Aorta (tissue), 5 donors: Measurements from ENCODE around the gene DRC1. TPM values are rescaled to one million over a fixed set of nuclear protein-coding genes. Genes with fewer than 3 reads are reported as not detected.

Experiments used
- ATAC-seq: fragments of 200-7000 bp; cut with Tn5 transposase; one replicate; pipeline ENCODE4 v1.9.1; 2022; ENCODE audit warnings: moderate library complexity; ENCODE audit not compliant: low FRiP score
- DNase-seq, 2 donors: peaks; one replicate each; pipeline ENCODE4 v3.0.0-alpha.2; 2020
- H3K27ac ChIP-seq, 2 donors: one replicate each; pipeline ENCODE4 v1.5.1; 2013; ENCODE audit warnings: low read length in 2 of 2, mild to moderate bottlenecking in 2 of 2, moderate library complexity in 2 of 2, control low read depth in 1 of 2, inconsistent platforms in 1 of 2, low read depth in 1 of 2
- H3K27me3 ChIP-seq, 2 donors: one replicate each; pipeline ENCODE4 v1.6.1; 2013; ENCODE audit warnings: control low read depth in 1 of 2, low read length in 1 of 2, mild to moderate bottlenecking in 1 of 2, moderate library complexity in 1 of 2; ENCODE audit not compliant: insufficient read depth in 2 of 2, control insufficient read depth in 1 of 2
- H3K36me3 ChIP-seq, 2 donors: one replicate each; pipeline ENCODE4 v1.6.1; 2013; ENCODE audit warnings: control low read depth in 1 of 2, low read length in 1 of 2, mild to moderate bottlenecking in 1 of 2; ENCODE audit not compliant: insufficient read depth in 2 of 2, control insufficient read depth in 1 of 2
- H3K4me1 ChIP-seq, 2 donors: one replicate each; pipeline ENCODE4 v1.6.1; 2013; ENCODE audit warnings: low read length in 2 of 2, control low read depth in 1 of 2, mild to moderate bottlenecking in 1 of 2, moderate library complexity in 1 of 2; ENCODE audit not compliant: insufficient read depth in 2 of 2, control insufficient read depth in 1 of 2
- H3K4me3 ChIP-seq, 2 donors: one replicate each; pipeline ENCODE4 v1.5.1; 2013; ENCODE audit warnings: low read length in 2 of 2, control low read depth in 1 of 2, mild to moderate bottlenecking in 1 of 2
- H3K9me3 ChIP-seq: one replicate; pipeline ENCODE4 v1.6.1; 2013; ENCODE audit warnings: mild to moderate bottlenecking, low read length; ENCODE audit not compliant: control insufficient read depth
- WGBS, 2 donors: extraction: QIAGEN DNeasy Blood & Tissue Kit; methylation state at CpG; one replicate each; pipeline ENCODE4 v1.1.7; 2013; 5-methylcytosine and 5-hydroxymethylcytosine counted together
- intact Hi-C, 2 donors: fragments of 100-400 bp; cut with DNase I; formaldehyde crosslinking; loops; one replicate each; pipeline versions ENCODE4 v1.14.2 to v1.15.0; 2022
- polyA plus RNA-seq, 2 donors: library from polyadenylated mRNA; stranded (reverse); fragments of 200-250 nt; gene quantifications; one replicate each; pipeline ENCODE4 v1.2.3, GENCODE V29; 2013
- total RNA-seq, 2 donors: library from RNA; stranded (reverse); fragmentation: NEBNext Ultra II Directional; extraction: Animal tissue kit (Norgen Biotek cat#: 25700); gene quantifications; one replicate each; pipeline ENCODE4 v1.2.1, GENCODE V29; 2021
- donor health status: healthy with polysubstance abuse.
- donor health status: Bipolar disorder and iron deficiency.
- donor health status: DM: no; HTN: no; CAD: no.
- donor health status: DM: no; HTN: no; CAD: no.
- donor health status: DM: yes; HTN: yes; CAD: no.

Gene DRC1
- total and polyA plus RNA-seq, 4 donors, result 0.51 TPM; not detected in 3

DNA sequence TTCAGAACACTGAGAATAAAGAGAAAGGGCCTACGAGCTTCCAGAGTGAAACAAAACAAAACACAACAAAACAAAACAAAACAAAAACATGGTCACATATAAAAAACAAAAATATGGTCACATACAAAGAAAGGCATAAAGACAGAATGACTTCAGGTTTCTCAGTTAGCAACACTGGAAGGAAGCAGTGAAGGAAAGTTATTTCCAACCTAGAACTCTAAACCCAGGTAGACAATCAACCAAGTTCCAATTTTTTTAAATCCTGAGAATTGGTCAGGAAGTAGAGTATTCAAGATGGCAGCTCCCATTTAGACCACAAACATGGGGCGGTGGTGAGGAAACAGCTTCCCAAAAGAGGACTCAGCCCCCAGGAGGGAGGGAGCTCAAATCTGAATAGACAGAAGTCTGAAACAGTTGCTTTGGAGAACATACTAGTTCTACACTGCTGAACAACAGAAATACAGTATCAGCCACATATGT lies 9.1 kb downstream of the DRC1 start:
- intact Hi-C loops, result no loop called here

DNA sequence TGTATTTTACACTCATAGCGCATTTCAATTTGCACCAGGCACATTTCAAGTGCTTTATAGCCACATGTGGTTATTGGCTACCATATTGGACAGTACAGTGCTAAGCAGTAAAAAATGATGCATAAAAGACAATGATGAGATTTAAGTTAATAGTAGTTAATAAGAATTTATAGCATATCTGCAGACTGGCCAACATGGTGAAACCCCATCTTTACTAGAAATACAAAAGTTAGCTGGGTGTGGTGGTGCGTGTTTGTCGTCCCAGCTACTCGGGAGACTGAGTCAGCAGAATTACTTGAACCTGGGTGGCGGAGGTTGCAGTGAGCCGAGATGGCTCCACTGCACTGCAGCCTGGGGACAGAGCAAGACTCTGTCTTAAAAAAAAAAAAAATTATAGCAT lies 9.7 kb downstream of the DRC1 start:
- intact Hi-C loops, result no loop called here
- no peaks in the 10 kb centered on the region for H3K4me1 ChIP-seq
- H3K27me3 ChIP-seq, result no peaks in the 10 kb centered on the region
- no peaks in the 10 kb centered on the region for H3K9me3 ChIP-seq
- H3K27ac ChIP-seq, result no peak overlapping the region
- no peaks in the 10 kb centered on the region for H3K36me3 ChIP-seq
- 93 to 94% methylated on average over 6 of the region's 6 CpGs for WGBS, 2 donors
- H3K4me3 ChIP-seq, result no peak overlapping the region
- DNase-seq (no peak), ATAC-seq (no peak)

More for the DNA sequence above, 9.1 kb downstream of the DRC1 start:
- ATAC-seq, result no peak
- Histone ChIP-seq H3K27ac (no peak overlapping the region), H3K4me1 (no peaks in the 10 kb centered on the region), H3K4me3 (no peak overlapping the region), H3K27me3 (no peaks in the 10 kb centered on the region), H3K36me3 (no peaks in the 10 kb centered on the region), H3K9me3 (no peaks in the 10 kb centered on the region)
- DNase-seq, result no peak
- 87 to 93% methylated on average over 2 of the region's 2 CpGs for WGBS, 2 donors

DNA sequence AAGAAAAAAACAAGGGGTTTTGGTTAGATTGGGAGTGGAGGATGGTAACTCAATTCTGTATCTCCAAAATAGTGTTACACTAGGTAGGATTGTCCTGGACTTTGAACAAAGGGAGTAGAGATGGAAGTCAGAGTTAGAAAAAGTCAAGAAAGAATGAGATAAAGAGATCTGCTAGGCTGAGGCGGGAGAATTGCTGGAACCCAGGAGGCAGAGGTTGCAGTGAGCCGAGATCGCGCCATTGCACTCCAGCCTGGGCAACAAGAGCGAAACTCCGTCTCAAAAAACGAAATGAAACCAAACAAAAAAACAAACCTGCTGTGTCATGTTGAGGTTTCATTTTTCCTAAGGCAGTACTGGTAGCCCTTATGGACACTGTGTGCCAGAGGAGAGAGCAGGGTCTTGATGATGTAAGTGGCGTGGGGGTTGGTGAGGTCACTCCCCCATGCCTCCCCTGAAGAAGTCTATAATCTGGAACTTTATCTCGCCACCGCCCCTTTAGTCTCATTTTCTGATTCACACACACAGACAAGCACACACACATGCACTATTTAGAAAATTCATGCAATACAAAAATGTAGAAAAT lies 10.5 kb downstream of the DRC1 start:
- Histone ChIP-seq H3K9me3 (no peaks in the 10 kb centered on the region), H3K4me3 (no peak overlapping the region), H3K27me3 (no peaks in the 10 kb centered on the region), H3K36me3 (no peaks in the 10 kb centered on the region), H3K4me1 (no peaks in the 10 kb centered on the region), H3K27ac (no peak overlapping the region)
- DNase-seq (no peak), ATAC-seq (no peak)
- WGBS, 2 donors, result 69 to 77% methylated on average over 10 of the region's 10 CpGs
- intact Hi-C loops, result no loop called here

DNA sequence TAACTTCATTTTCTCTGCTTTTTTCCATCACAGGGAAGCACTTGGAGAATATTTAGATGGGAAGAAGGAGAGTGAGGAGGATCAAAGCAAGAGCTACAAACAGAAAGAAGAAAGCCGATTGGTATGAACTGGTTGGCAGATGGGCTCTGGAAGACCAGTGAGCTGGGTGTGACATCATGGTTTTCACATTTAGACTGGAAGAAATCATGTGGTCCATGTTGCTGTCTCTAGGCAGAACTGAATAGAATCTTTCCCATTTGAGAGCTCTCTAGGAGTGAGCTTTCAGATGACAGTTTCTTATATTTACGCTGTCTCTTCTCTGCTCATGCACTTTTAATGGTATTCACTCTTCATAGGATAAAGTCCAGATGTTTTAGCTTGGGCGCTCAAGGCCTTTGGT lies 12.6 kb downstream of the DRC1 start:
- H3K4me1 ChIP-seq, result no peaks in the 10 kb centered on the region
- no peak for ATAC-seq
- 92 to 94% methylated on average over 3 of the region's 3 CpGs for WGBS, 2 donors

DNA sequence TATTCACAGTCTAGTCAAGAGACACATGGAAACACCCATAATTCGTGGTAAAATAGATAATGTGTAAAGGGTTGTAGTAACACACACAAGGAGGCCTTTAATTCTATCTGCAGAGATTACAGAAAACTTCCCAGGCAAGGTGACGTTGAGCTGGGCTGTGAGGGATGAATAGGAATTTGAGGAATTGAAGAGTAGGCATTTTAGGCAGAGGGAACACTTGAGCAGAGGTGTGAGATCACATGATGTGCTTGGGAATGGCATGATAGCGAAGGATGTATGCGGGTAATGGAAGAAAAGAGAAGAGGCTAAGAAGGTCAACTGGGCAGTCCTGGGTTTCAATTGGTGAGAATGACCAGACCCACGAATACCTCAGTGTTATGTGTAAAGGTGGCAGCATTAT lies 20.2 kb downstream of the DRC1 start:
- H3K9me3 ChIP-seq, result no peaks in the 10 kb centered on the region
- H3K4me1 ChIP-seq, result no peaks in the 10 kb centered on the region
- peaks cover 0 to 2% of the 10 kb centered on the region in 2 donors for H3K27me3 ChIP-seq
- WGBS, 2 donors, result 83 to 88% methylated on average over 5 of the region's 5 CpGs
- no peak for DNase-seq
- no peak overlapping the region for H3K4me3 ChIP-seq
- ATAC-seq, result no peak
- H3K36me3 ChIP-seq, result no peaks in the 10 kb centered on the region
- intact Hi-C loops, result no loop called here
- no peak overlapping the region for H3K27ac ChIP-seq

More for the DNA sequence above, 12.6 kb downstream of the DRC1 start:
- H3K36me3 ChIP-seq, result no peaks in the 10 kb centered on the region
- no peak overlapping the region for H3K4me3 ChIP-seq
- no peaks in the 10 kb centered on the region for H3K27me3 ChIP-seq
- intact Hi-C loops, result no loop called here
- no peaks in the 10 kb centered on the region for H3K9me3 ChIP-seq
- no peak for DNase-seq
- no peak overlapping the region for H3K27ac ChIP-seq

DNA sequence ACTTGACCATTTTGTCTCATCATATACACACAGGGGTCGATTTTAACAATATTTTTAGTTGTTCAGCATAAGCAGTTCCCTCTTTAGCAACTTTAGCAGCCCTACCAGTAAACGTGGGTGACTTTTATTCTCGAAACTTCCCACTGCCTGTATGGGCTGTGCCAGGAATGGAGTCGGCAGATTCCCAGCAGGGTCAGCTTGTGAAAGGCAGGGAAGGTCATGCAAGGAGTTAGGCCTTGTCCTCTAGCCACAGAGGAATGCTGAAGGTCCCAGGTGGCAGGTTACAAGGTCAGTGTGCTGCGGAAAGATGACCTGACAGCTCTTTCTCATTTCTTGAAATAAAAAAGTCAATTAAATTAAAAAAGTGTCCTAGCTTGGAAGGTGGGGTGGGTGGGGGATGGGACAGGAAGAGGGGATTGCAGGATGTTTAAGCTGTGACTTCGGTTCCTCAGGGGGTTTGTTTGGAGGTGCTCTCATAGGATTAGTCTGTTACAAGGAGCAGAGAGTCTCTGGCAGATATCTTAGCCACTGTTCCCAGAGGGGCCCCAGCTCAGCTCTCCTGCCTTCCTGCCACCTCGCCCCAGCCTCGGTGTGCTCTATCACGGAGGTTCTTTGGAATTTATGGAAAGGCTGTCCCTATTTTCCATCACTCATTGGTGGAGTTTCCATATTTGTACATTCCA lies 21.4 kb downstream of the DRC1 start:
- Histone ChIP-seq H3K4me1 (no peaks in the 10 kb centered on the region), H3K27me3 (peaks cover 0 to 2% of the 10 kb centered on the region in 2 donors), H3K36me3 (no peaks in the 10 kb centered on the region), H3K27ac (no peak overlapping the region), H3K4me3 (no peak overlapping the region), H3K9me3 (no peaks in the 10 kb centered on the region)
- DNase-seq, result no peak
- intact Hi-C loops, result no loop called here
- ATAC-seq, result no peak
- 52 to 55% methylated on average over 9 of the region's 9 CpGs for WGBS, 2 donors

DNA sequence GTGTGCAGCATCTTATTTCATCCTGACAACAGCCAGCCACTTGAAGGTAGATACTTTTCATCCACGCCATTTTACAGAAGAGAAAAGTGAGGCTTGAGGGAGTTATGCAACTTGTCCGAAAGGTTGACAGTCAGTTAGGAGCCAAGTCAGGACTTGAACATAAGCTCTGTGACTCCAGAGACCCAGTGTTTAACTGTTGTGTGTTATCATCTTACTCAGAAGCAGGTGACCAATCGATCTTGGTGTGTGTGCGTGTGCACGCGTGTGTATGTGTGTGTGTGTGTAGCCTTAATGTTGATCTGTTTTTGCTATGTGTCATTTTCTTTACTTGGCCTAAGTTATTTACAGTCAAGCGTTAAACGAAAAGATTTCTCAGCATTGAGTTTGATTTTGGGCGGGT lies 22.0 kb downstream of the DRC1 start:
- H3K27me3 ChIP-seq, result peaks cover 0 to 2% of the 10 kb centered on the region in 2 donors
- intact Hi-C loops, result no loop called here
- 82 to 86% methylated on average over 9 of the region's 9 CpGs for WGBS, 2 donors
- ATAC-seq, result no peak
- H3K9me3 ChIP-seq, result no peaks in the 10 kb centered on the region
- no peaks in the 10 kb centered on the region for H3K4me1 ChIP-seq
- H3K36me3 ChIP-seq, result no peaks in the 10 kb centered on the region
- H3K4me3 ChIP-seq, result no peak overlapping the region
- H3K27ac ChIP-seq, result no peak overlapping the region
- DNase-seq, result no peak

DNA sequence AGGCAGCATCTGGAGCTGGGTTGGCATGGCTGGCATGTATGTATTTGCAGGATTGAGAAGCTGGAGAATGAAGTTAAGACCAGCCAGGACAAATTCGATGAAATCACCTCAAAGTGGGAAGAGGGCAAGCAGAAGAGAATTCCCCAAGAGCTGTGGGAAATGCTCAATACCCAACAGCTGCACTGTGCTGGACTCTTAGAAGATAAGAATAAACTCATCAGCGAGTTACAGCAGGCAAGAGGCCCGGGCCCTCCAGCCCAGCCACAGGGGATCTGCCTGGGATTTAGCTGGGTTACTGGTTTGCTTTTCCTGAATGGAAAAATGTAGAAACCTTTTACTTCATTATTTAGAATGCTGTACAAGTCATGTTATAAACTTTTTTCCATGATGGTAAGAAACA lies 22.5 kb downstream of the DRC1 start:
- DNase-seq, result no peak
- Histone ChIP-seq H3K4me3 (no peak overlapping the region), H3K36me3 (no peaks in the 10 kb centered on the region), H3K27me3 (peaks cover 0 to 2% of the 10 kb centered on the region in 2 donors), H3K9me3 (no peaks in the 10 kb centered on the region), H3K4me1 (no peaks in the 10 kb centered on the region), H3K27ac (no peak overlapping the region)
- intact Hi-C loops, result no loop called here
- WGBS, 2 donors, result 74 to 75% methylated on average over 3 of the region's 3 CpGs
- no peak for ATAC-seq

DNA sequence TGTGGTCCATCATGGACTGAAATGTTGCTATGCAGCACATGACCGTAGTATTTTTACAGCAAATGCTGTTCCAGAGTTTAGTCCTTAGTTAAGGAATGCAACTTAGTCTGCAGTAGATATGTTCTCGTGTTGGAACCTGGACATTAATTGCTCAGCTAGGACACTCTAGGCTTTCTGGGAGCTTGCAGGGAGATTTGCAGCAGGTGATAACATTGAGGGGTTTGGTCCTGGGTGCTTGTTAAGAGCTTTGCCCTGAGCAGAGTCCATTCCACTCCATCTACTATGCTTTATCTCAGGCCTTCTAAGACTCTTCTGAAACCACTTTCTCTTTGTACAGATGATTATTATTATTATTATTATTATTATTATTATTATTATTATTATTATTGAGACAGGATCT lies 27.1 kb downstream of the DRC1 start:
- intact Hi-C loops, result no loop called here
- Histone ChIP-seq H3K36me3 (no peaks in the 10 kb centered on the region), H3K4me1 (no peaks in the 10 kb centered on the region), H3K9me3 (no peaks in the 10 kb centered on the region), H3K27ac (no peak overlapping the region), H3K4me3 (no peak overlapping the region), H3K27me3 (no peaks in the 10 kb centered on the region)
- no peak for ATAC-seq
- DNase-seq, result no peak
- 83 to 89% methylated on average over 2 of the region's 2 CpGs for WGBS, 2 donors
